Activated T-cell treated with anti-CD3 and anti-CD28 coated beads, Interleukin-2, amount 50 U/mL, for 24 hours (primary cell): ENCODE measurements around the gene HNF1A.

Experiments used
- DNase-seq: peaks from one replicate; pipeline ENCODE4 v3.0.0-alpha.2; 2020
- H3K27ac Mint-ChIP-seq: 2 replicates; pipeline ENCODE4 v1.8.0; 2020; ENCODE audit warnings: mild to moderate bottlenecking, mixed read lengths
- H3K27me3 Mint-ChIP-seq: 2 replicates; pipeline ENCODE4 v1.8.0; 2020; ENCODE audit warnings: mixed read lengths
- H3K36me3 Mint-ChIP-seq: 2 replicates; pipeline ENCODE4 v1.8.0; 2020; ENCODE audit warnings: low read depth, mixed read lengths
- H3K4me1 Mint-ChIP-seq: 2 replicates; pipeline ENCODE4 v1.8.0; 2020; ENCODE audit warnings: low read depth, mixed read lengths
- H3K4me3 Mint-ChIP-seq: 2 replicates; pipeline ENCODE4 v1.8.0; 2020; ENCODE audit warnings: mild to moderate bottlenecking, moderate library complexity, mixed read lengths
- H3K9me3 Mint-ChIP-seq: 2 replicates; pipeline ENCODE4 v1.8.0; 2020; ENCODE audit warnings: mixed read lengths

Gene HNF1A

DNA sequence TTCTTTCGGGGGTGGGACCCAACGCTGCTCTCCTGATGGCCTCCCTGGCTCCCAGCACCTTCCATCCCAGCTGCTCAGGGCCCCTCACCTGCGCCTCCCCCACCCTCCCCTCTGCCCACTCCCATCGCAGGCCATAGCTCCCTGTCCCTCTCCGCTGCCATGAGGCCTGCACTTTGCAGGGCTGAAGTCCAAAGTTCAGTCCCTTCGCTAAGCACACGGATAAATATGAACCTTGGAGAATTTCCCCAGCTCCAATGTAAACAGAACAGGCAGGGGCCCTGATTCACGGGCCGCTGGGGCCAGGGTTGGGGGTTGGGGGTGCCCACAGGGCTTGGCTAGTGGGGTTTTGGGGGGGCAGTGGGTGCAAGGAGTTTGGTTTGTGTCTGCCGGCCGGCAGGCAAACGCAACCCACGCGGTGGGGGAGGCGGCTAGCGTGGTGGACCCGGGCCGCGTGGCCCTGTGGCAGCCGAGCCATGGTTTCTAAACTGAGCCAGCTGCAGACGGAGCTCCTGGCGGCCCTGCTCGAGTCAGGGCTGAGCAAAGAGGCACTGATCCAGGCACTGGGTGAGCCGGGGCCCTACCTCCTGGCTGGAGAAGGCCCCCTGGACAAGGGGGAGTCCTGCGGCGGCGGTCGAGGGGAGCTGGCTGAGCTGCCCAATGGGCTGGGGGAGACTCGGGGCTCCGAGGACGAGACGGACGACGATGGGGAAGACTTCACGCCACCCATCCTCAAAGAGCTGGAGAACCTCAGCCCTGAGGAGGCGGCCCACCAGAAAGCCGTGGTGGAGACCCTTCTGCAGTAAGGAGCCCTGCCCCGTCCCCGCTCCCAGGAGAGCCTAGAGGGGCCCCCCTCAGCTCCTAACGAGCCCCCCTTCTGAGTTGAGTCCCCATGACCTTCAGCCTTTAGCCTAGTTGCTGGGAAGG, at the start of gene HNF1A:
TSS of gene HNF1A (plus strand) at position 248 of the 924 bp plus-strand sequence. CDS start at position 474, 226 bp downstream.
- no peak for DNase-seq
- H3K27me3 Mint-ChIP-seq, result no peaks in the 10 kb centered on the region
- H3K4me3 Mint-ChIP-seq, result no peak within 1 kb of the TSS
- no peak within 1 kb of the TSS for H3K27ac Mint-ChIP-seq
- H3K4me1 Mint-ChIP-seq, result no peaks in the 10 kb centered on the region
- H3K36me3 Mint-ChIP-seq, result no peaks in the 10 kb centered on the region
- H3K9me3 Mint-ChIP-seq, result no peaks in the 10 kb centered on the region

DNA sequence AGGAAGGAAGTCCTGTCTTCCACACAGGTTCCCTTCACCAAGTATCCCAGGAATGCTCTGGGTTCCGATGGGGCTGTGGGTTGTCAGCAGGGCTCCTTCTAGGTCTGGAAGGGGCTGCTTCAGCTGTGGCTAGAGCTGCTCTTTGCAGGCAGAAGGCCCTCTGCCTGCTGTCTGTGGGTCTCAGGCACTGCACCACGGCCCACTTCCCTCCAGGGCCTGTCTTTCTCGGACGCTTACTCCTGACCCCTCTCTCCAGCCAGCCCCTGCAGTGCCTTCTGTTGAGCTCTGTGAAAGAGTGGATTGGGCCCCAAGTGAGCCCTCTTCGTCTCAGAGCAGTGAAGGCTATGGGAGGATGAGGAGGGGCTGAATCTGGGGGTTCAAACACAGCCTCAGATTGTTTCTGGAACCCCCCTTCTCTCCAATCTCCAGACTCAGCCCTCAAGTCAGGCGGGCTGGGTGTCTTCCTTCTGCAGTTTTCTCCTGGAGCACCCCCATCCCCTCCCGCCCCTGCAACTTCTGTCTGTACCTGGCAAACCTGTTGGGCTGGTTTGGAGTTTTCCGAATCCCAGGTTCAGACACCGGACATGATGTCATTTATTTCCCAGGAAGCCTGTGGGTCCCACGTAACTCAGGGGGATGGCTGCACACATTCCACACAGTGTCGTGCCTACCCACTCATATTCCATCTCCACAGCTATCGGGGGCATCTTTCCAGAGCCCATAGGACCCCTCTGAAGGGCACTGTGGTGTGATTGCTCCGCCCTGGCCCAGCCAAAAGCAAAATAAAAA, 49.3 kb upstream of the HNF1A start:
- DNase-seq, result no peak
- H3K9me3 Mint-ChIP-seq, result no peaks in the 10 kb centered on the region
- no peaks in the 10 kb centered on the region for H3K4me1 Mint-ChIP-seq
- no peak overlapping the region for H3K27ac Mint-ChIP-seq
- H3K27me3 Mint-ChIP-seq, result no peaks in the 10 kb centered on the region
- no peak overlapping the region for H3K4me3 Mint-ChIP-seq
- no peaks in the 10 kb centered on the region for H3K36me3 Mint-ChIP-seq

- no peaks in the 10 kb centered on the region for H3K9me3 Mint-ChIP-seq
- no peak for DNase-seq
- H3K4me1 Mint-ChIP-seq, result no peaks in the 10 kb centered on the region
- no peaks in the 10 kb centered on the region for H3K36me3 Mint-ChIP-seq
- no peak overlapping the region for H3K27ac Mint-ChIP-seq
- no peaks in the 10 kb centered on the region for H3K27me3 Mint-ChIP-seq
- no peak overlapping the region for H3K4me3 Mint-ChIP-seq
Observed at GRCh38 chr12:120930032-120930431, 48.3 kb upstream of the HNF1A start.

DNA sequence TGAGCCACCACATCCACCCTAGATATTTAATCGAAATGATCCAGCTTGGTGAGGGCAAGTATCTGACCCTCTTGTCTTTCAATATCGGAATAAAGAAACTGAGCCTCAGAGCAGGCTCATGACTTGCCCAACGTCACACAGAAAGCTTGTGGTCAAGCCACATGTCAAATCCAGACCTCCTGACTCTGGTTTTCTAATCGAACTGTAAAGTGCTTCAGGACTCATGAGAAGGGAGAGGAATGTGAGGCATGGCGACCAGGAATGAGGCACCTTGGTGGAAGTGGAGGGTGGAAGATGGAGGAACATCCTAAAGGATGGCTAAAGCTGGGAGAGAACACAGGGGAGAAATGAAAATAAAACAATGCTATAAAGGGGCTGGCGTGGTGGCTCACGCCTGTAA, 46.3 kb upstream of the HNF1A start:
- H3K36me3 Mint-ChIP-seq, result no peaks in the 10 kb centered on the region
- no peak overlapping the region for H3K27ac Mint-ChIP-seq
- H3K27me3 Mint-ChIP-seq, result no peaks in the 10 kb centered on the region
- DNase-seq, result no peak
- no peaks in the 10 kb centered on the region for H3K9me3 Mint-ChIP-seq
- no peak overlapping the region for H3K4me3 Mint-ChIP-seq
- H3K4me1 Mint-ChIP-seq, result no peaks in the 10 kb centered on the region

DNA sequence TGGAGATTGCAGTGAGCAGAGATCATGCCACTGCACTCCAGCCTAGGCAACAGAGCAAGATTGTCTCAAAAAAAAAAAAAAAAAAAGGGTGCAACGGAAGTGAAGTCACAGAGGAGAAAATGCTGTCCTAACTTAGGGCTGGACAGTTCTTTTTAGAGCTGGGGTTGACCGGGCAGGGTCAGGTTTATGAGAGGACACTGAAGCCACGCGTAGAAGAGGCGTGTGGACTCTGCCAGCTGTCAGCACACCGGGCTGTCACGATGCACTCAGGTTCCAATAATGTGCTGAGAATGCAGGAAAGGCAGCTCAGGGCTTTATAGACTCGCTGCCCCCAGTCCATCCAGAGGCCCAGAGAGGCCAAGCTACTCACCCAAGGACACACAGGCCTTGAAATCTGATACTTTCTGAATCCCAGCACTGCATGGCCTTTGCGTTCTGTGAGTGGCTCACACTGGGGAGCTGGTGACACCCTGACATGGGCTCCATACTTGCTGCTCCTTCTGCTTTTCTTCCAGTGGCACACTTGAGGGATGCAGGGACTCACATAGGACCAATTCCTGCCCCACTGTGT, 45.3 kb upstream of the HNF1A start:
- no peaks in the 10 kb centered on the region for H3K4me1 Mint-ChIP-seq
- peaks cover 5% of the 10 kb centered on the region for H3K27me3 Mint-ChIP-seq
- no peaks in the 10 kb centered on the region for H3K9me3 Mint-ChIP-seq
- H3K27ac Mint-ChIP-seq, result no peak overlapping the region
- no peaks in the 10 kb centered on the region for H3K36me3 Mint-ChIP-seq
- no peak for DNase-seq
- H3K4me3 Mint-ChIP-seq, result no peak overlapping the region

DNA sequence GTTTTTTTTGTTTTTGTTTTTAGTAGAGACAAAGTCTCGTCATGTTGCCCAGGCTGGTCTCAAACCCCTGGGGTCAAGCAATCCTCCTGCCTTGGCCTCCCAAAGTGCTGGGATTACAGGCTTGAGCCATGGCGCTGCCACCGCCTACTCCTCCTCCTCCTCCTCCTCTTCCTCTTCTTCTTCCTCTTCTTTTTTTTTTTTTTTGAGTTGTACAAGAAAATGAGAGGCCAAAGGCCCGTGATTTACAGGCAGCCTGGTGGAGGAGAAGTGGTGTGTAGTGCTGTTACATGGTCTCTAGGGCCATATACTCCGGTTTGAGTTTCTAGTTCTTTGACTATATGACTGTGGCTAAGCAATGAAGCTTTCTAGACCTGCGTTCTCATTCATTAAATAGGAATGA, 44.6 kb upstream of the HNF1A start:
- no peak for DNase-seq
- Mint-ChIP-seq H3K4me3 (no peak overlapping the region), H3K36me3 (no peaks in the 10 kb centered on the region), H3K4me1 (no peaks in the 10 kb centered on the region), H3K27ac (no peak overlapping the region), H3K27me3 (peaks cover 5% of the 10 kb centered on the region), H3K9me3 (no peaks in the 10 kb centered on the region)

DNA sequence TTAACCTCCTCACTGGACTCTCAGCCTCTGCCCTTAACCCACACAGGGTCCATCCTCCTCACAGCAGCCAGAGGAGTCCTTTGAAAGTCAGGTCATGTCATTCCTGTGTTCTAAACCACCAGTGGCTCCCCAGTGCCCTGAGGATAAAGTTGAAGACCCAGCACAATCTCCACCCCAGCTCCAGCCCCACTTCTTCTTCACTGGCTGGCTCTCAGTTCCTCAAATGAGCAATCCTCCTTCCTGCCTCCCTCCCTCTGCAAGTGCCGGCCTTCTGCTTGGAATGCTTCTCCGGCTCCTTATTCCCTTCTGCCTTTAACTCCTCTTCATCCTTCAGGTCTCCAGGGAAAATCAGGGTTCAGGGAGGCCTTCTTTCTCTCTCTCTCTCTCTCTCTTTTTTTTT, 42.1 kb upstream of the HNF1A start:
- Mint-ChIP-seq H3K36me3 (no peaks in the 10 kb centered on the region), H3K9me3 (no peaks in the 10 kb centered on the region), H3K4me3 (no peak overlapping the region), H3K27ac (no peak overlapping the region), H3K4me1 (no peaks in the 10 kb centered on the region), H3K27me3 (peaks cover 5% of the 10 kb centered on the region)
- no peak for DNase-seq

DNA sequence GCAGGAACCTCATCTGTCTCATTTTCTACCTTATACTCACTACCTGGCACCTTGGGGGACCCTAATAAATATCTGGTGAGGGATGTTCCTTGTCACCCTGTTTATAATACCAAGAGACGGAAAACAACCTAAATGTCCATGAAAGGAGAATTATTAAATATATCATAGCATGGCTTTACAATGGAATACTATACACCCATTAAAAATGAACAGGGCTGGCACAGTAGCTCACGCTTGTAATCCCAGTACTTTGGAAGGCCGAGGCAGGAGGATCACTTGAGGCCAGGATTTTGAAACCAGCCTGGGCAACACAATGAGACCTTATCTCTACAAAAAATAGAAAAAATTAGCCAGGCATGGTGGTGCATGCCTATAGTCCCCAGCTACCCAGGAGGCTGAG, 39.8 kb upstream of the HNF1A start:
- H3K4me3 Mint-ChIP-seq, result no peak overlapping the region
- peaks cover 5% of the 10 kb centered on the region for H3K27me3 Mint-ChIP-seq
- no peaks in the 10 kb centered on the region for H3K9me3 Mint-ChIP-seq
- no peaks in the 10 kb centered on the region for H3K4me1 Mint-ChIP-seq
- DNase-seq, result no peak
- no peak overlapping the region for H3K27ac Mint-ChIP-seq
- H3K36me3 Mint-ChIP-seq, result no peaks in the 10 kb centered on the region

GRCh38 chr12:120939523-120939922, 38.8 kb upstream of the HNF1A start:
- Mint-ChIP-seq H3K4me1 (peaks cover 1% of the 10 kb centered on the region), H3K27ac (no peak overlapping the region), H3K9me3 (no peaks in the 10 kb centered on the region), H3K4me3 (no peak overlapping the region), H3K36me3 (no peaks in the 10 kb centered on the region), H3K27me3 (peaks cover 5% of the 10 kb centered on the region)
- no peak for DNase-seq

GRCh38 chr12:120940006-120940405, 38.3 kb upstream of the HNF1A start:
- no peaks in the 10 kb centered on the region for H3K36me3 Mint-ChIP-seq
- peaks cover 5% of the 10 kb centered on the region for H3K4me1 Mint-ChIP-seq
- H3K4me3 Mint-ChIP-seq, result no peak overlapping the region
- no peak for DNase-seq
- H3K27me3 Mint-ChIP-seq, result peaks cover 5% of the 10 kb centered on the region
- no peaks in the 10 kb centered on the region for H3K9me3 Mint-ChIP-seq
- H3K27ac Mint-ChIP-seq, result no peak overlapping the region

- no peaks in the 10 kb centered on the region for H3K36me3 Mint-ChIP-seq
- peaks cover 8% of the 10 kb centered on the region for H3K4me1 Mint-ChIP-seq
- no peaks in the 10 kb centered on the region for H3K9me3 Mint-ChIP-seq
- H3K4me3 Mint-ChIP-seq, result no peak overlapping the region
- DNase-seq, result no peak
- no peak overlapping the region for H3K27ac Mint-ChIP-seq
- H3K27me3 Mint-ChIP-seq, result peaks cover 5% of the 10 kb centered on the region
Observed at GRCh38 chr12:120940799-120941198, 37.5 kb upstream of the HNF1A start.

- no peak for DNase-seq
- H3K4me1 Mint-ChIP-seq, result peaks cover 9% of the 10 kb centered on the region
- H3K36me3 Mint-ChIP-seq, result no peaks in the 10 kb centered on the region
- peaks cover 5% of the 10 kb centered on the region for H3K27me3 Mint-ChIP-seq
- no peaks in the 10 kb centered on the region for H3K9me3 Mint-ChIP-seq
- H3K27ac Mint-ChIP-seq, result no peak overlapping the region
- no peak overlapping the region for H3K4me3 Mint-ChIP-seq
Observed at GRCh38 chr12:120941412-120941811, 36.9 kb upstream of the HNF1A start.

GRCh38 chr12:120941846-120942405, 36.4 kb upstream of the HNF1A start:
- H3K9me3 Mint-ChIP-seq, result no peaks in the 10 kb centered on the region
- no peak overlapping the region for H3K27ac Mint-ChIP-seq
- no peaks in the 10 kb centered on the region for H3K36me3 Mint-ChIP-seq
- no peak overlapping the region for H3K4me3 Mint-ChIP-seq
- DNase-seq, result no peak
- peaks cover 5% of the 10 kb centered on the region for H3K27me3 Mint-ChIP-seq
- H3K4me1 Mint-ChIP-seq, result peaks cover 9% of the 10 kb centered on the region

GRCh38 chr12:120943482-120943881, 34.9 kb upstream of the HNF1A start:
- no peak for DNase-seq
- no peak overlapping the region for H3K27ac Mint-ChIP-seq
- no peak overlapping the region for H3K4me3 Mint-ChIP-seq
- no peaks in the 10 kb centered on the region for H3K9me3 Mint-ChIP-seq
- H3K27me3 Mint-ChIP-seq, result no peaks in the 10 kb centered on the region
- no peaks in the 10 kb centered on the region for H3K36me3 Mint-ChIP-seq
- H3K4me1 Mint-ChIP-seq, result peaks cover 9% of the 10 kb centered on the region
